CD14-positive monocyte (primary cell): Measurements from ENCODE around the gene GCNT1. TPM values are rescaled to one million over a fixed set of nuclear protein-coding genes. Genes with fewer than 3 reads are reported as not detected.
"Not testable (repeated sequence)": the region's sequence is repeated elsewhere in the genome, so short reads cannot be mapped to it uniquely, and the experiment has no call there.

Source experiments
- DNase-seq, 3 donors: peaks; one replicate each; pipeline ENCODE4 v3.0.0-alpha.2; 2011 to 2022
- H2AFZ ChIP-seq: 2 replicates; pipeline ENCODE4 v1.6.0; 2012; ENCODE audit warnings: mild to moderate bottlenecking, low read depth, low read length, inconsistent platforms; ENCODE audit not compliant: insufficient read depth, poor library complexity, severe bottlenecking
- H3K27ac ChIP-seq, 2 donors: 1 replicate in 1 of 2; 2 replicates in 1 of 2; pipeline ENCODE4 v1.5.1; 2012 to 2013; ENCODE audit warnings: low read length in 2 of 2, control low read depth in 1 of 2, inconsistent platforms in 1 of 2, low read depth in 1 of 2, mild to moderate bottlenecking in 1 of 2
- H3K27me3 ChIP-seq, 2 donors: one replicate each; pipeline versions ENCODE4 v1.6.0 to v1.6.1; 2011 to 2013; ENCODE audit warnings: low read length in 2 of 2; ENCODE audit not compliant: control insufficient read depth in 2 of 2, insufficient read depth in 2 of 2
- H3K36me3 ChIP-seq, 2 donors: replicated peaks in 1 of 2; 1 replicate in 1 of 2; 2 replicates in 1 of 2; pipeline versions ENCODE4 v1.5.1 to v1.6.1; 2012 to 2013; ENCODE audit warnings: low read length in 2 of 2, control low read depth in 1 of 2, inconsistent platforms in 1 of 2, mild to moderate bottlenecking in 1 of 2; ENCODE audit not compliant: insufficient read depth in 2 of 2, control insufficient read depth in 1 of 2
- H3K4me1 ChIP-seq, 2 donors: 1 replicate in 1 of 2; 2 replicates in 1 of 2; pipeline versions ENCODE4 v1.5.1 to v1.6.1; 2012 to 2013; ENCODE audit warnings: low read length in 2 of 2, control low read depth in 1 of 2, inconsistent platforms in 1 of 2, mild to moderate bottlenecking in 1 of 2, moderate library complexity in 1 of 2; ENCODE audit not compliant: insufficient read depth in 2 of 2, control insufficient read depth in 1 of 2
- H3K4me2 ChIP-seq: replicated peaks from 2 replicates; pipeline ENCODE3; 2012; ENCODE audit warnings: low read length, moderate library complexity, mild to moderate bottlenecking; ENCODE audit not compliant: poor library complexity, severe bottlenecking; ENCODE audit errors: extremely low read depth
- H3K4me3 ChIP-seq, 3 experiments: fragments of 200-600 bp in 1 of 3; sonication (generic) in 1 of 3; replicated peaks in 1 of 3; 1 replicate in 2 of 3; 2 replicates in 1 of 3; pipeline ENCODE4 v1.5.1; 2011 to 2013; ENCODE audit warnings: low read length in 3 of 3, mild to moderate bottlenecking in 3 of 3, control low read depth in 2 of 3, low read depth in 2 of 3, inconsistent platforms in 1 of 3, moderate library complexity in 1 of 3
- H3K79me2 ChIP-seq: 2 replicates; pipeline ENCODE4 v1.6.0; 2012; ENCODE audit warnings: mild to moderate bottlenecking, control low read depth, inconsistent platforms, low read length, moderate library complexity; ENCODE audit not compliant: insufficient read depth
- H3K9ac ChIP-seq: 2 replicates; pipeline ENCODE4 v1.6.0; 2017; ENCODE audit warnings: low read length, mild to moderate bottlenecking; ENCODE audit not compliant: insufficient read depth, poor library complexity, severe bottlenecking
- H3K9me3 ChIP-seq, 2 donors: replicated peaks in 1 of 2; 1 replicate in 1 of 2; 2 replicates in 1 of 2; pipeline versions ENCODE4 v1.5.1 to v1.6.1; 2012 to 2013; ENCODE audit warnings: low read length in 2 of 2, control low read depth in 1 of 2; ENCODE audit not compliant: control insufficient read depth in 1 of 2, insufficient read depth in 1 of 2
- H4K20me1 ChIP-seq: 2 replicates; pipeline ENCODE4 v1.6.0; 2012; ENCODE audit warnings: mild to moderate bottlenecking, low read length, control low read depth, moderate library complexity; ENCODE audit not compliant: insufficient read depth
- H3K27ac Mint-ChIP-seq, 7 donors: one replicate each; pipeline ENCODE4 v1.8.0; 2020; ENCODE audit warnings: mild to moderate bottlenecking in 7 of 7, mixed read lengths in 7 of 7, moderate library complexity in 6 of 7, inconsistent platforms in 2 of 7
- H3K27me3 Mint-ChIP-seq, 3 donors: one replicate each; pipeline ENCODE4 v1.8.0; 2021 to 2022; ENCODE audit warnings: low read depth in 3 of 3, mild to moderate bottlenecking in 3 of 3, mixed read lengths in 3 of 3, moderate library complexity in 3 of 3, inconsistent platforms in 1 of 3
- H3K36me3 Mint-ChIP-seq, 2 donors: one replicate each; pipeline ENCODE4 v1.8.0; 2020; ENCODE audit warnings: mixed read lengths in 2 of 2, inconsistent platforms in 1 of 2, mild to moderate bottlenecking in 1 of 2
- H3K4me1 Mint-ChIP-seq: one replicate; pipeline ENCODE4 v1.8.0; 2020; ENCODE audit warnings: mild to moderate bottlenecking, mixed read lengths
- H3K4me3 Mint-ChIP-seq, 2 donors: one replicate each; pipeline ENCODE4 v1.8.0; 2020; ENCODE audit warnings: mild to moderate bottlenecking in 2 of 2, mixed read lengths in 2 of 2, moderate library complexity in 1 of 2
- H3K9me3 Mint-ChIP-seq, 7 donors: one replicate each; pipeline ENCODE4 v1.8.0; 2020 to 2022; ENCODE audit warnings: mixed read lengths in 7 of 7, mild to moderate bottlenecking in 6 of 7, moderate library complexity in 6 of 7, inconsistent platforms in 2 of 7
- CTCF ChIP-seq: fragments of 200-600 bp; IDR thresholded peaks from one replicate; pipeline ENCODE4 v1.8.0; 2022; ENCODE audit warnings: antibody characterized with exemption, mild to moderate bottlenecking
- WGBS: methylation state at CpG from one replicate; pipeline ENCODE4 v1.1.5; 2013; ENCODE audit warnings: missing lambda C conversion rate; ENCODE audit not compliant: insufficient coverage; 5-methylcytosine and 5-hydroxymethylcytosine counted together
- intact Hi-C, 2 donors: fragments of 100-400 bp; cut with micrococcal nuclease; formaldehyde crosslinking; loops; one replicate each; pipeline versions ENCODE4 v1.15.0 to v1.15.1; 2023
- polyA plus RNA-seq, 3 donors: library from polyadenylated mRNA; depleted of rRNA in 1 of 3; unstranded in 2 of 3; stranded (reverse) in 1 of 3; fragments of 300-500 nt in 2 of 3; fragments of >200 nt in 1 of 3; fragmentation: Illumina TruSeq in 2 of 3; gene quantifications; 1 replicate in 2 of 3; 2 replicates in 1 of 3; pipeline ENCODE4 v1.2.3, GENCODE V29; 2012 to 2021

The GCNT1 gene
- polyA plus RNA-seq, 3 donors = 8.4 to 15.4 (median 9.3) TPM

- Mint-ChIP-seq H3K4me1 (peaks cover 2% of the 10 kb centered on the region), H3K9me3 (peaks cover 0 to 9% (median 3%) of the 10 kb centered on the region in 7 donors), H3K27me3 (no peaks in the 10 kb centered on the region), H3K4me3 (no peak overlapping the region), H3K36me3 (no peaks in the 10 kb centered on the region), H3K27ac (no peak overlapping the region)
- Histone ChIP-seq H4K20me1 (no peaks in the 10 kb centered on the region), H3K9me3 (no peaks in the 10 kb centered on the region), H3K4me3 (no peak overlapping the region), H2AFZ (no peak overlapping the region), H3K36me3 (no peaks in the 10 kb centered on the region), H3K27me3 (no peaks in the 10 kb centered on the region), H3K27ac (no peak overlapping the region), H3K9ac (no peak overlapping the region), H3K79me2 (no peaks in the 10 kb centered on the region), H3K4me2 (no peak overlapping the region), H3K4me1 (no peaks in the 10 kb centered on the region)
- intact Hi-C loops = no loop called here
- no CpG with 5 or more reads among the region's 3 CpGs for whole genome bisulfite sequencing
- DNase-seq = no peak
- TF ChIP-seq CTCF = no peak
These were observed 25.1 kb upstream of the GCNT1 start for GRCh38 chr9:76433836-76434235.

- H3K4me2 ChIP-seq, H3K4me1 Mint-ChIP-seq, H3K36me3 ChIP-seq, H2AFZ ChIP-seq, H3K9me3 ChIP-seq, DNase-seq, H3K27me3 ChIP-seq, H3K27ac ChIP-seq, H3K79me2 ChIP-seq, H3K4me3 Mint-ChIP-seq, H3K36me3 Mint-ChIP-seq, H3K4me1 ChIP-seq, intact Hi-C loops, H3K27me3 Mint-ChIP-seq, H3K4me3 ChIP-seq, H4K20me1 ChIP-seq, H3K27ac Mint-ChIP-seq, H3K9ac ChIP-seq, H3K9me3 Mint-ChIP-seq: not testable (repeated sequence)
- WGBS = 91% methylated on average over 5 of the region's 6 CpGs
These were observed 24.1 kb upstream of the GCNT1 start for GRCh38 chr9:76434897-76435296.

GRCh38 chr9:76437017-76437699 is 21.8 kb upstream of the GCNT1 start:
- H3K9ac ChIP-seq, H3K79me2 ChIP-seq, H3K4me1 ChIP-seq, H3K4me1 Mint-ChIP-seq, H3K27me3 ChIP-seq, H3K9me3 ChIP-seq, H3K27me3 Mint-ChIP-seq, H3K36me3 Mint-ChIP-seq, H3K4me3 ChIP-seq, H3K27ac Mint-ChIP-seq, DNase-seq, H3K9me3 Mint-ChIP-seq, H4K20me1 ChIP-seq, intact Hi-C loops, H3K4me3 Mint-ChIP-seq, H2AFZ ChIP-seq, H3K4me2 ChIP-seq, H3K36me3 ChIP-seq, H3K27ac ChIP-seq: not testable (repeated sequence)
- WGBS = 94% methylated on average over 2 of the region's 9 CpGs
